K562 (cell line): ENCODE results near the gene IL15RA. TPM values are rescaled to one million over a fixed set of nuclear protein-coding genes. Genes with fewer than 3 reads are reported as not detected.
A peak's percentile ranks its signal among the peaks of the same experiment; 100 is the strongest.

Experiments
- DPF2 ChIP-seq: fragments of 450-650 bp; IDR thresholded peaks from 2 replicates; pipeline ENCODE4 v1.6.1; 2016
- HMG20A ChIP-seq: fragments of 450-650 bp; formaldehyde crosslinking; conservative IDR thresholded peaks from 2 replicates; pipeline ENCODE4 v1.4.0; 2020; ENCODE audit warnings: mild to moderate bottlenecking, mixed read lengths
- JUNB ChIP-seq: fragments of 450-650 bp; formaldehyde crosslinking; conservative IDR thresholded peaks from 2 replicates; pipeline ENCODE4 v1.4.0; 2020; ENCODE audit warnings: mild to moderate bottlenecking
- MAFF ChIP-seq: IDR thresholded peaks from 2 replicates; pipeline ENCODE4 v1.6.1; 2012; ENCODE audit warnings: low read length, improper control_type of control experiment
- SREBF1 ChIP-seq: fragments of 150-350 bp; IDR thresholded peaks from 2 replicates; pipeline ENCODE4 v1.6.1; 2014; ENCODE audit warnings: antibody characterized with exemption, low read depth, low read length, borderline replicate concordance
- STAT5B ChIP-seq: fragments of 250-450 bp; sonication (Bioruptor Pico); IDR thresholded peaks from 2 replicates; pipeline ENCODE4 v1.8.0; 2021; ENCODE audit warnings: mild to moderate bottlenecking, inconsistent platforms
- TCF7 ChIP-seq: sonication (generic); IDR thresholded peaks from 2 replicates; pipeline ENCODE4 v1.6.1; 2016; ENCODE audit warnings: antibody characterized with exemption, borderline replicate concordance
- YY1 ChIP-seq, 3 experiments: IDR thresholded peaks; 2 replicates each; pipeline ENCODE4 v1.6.1; 2011; ENCODE audit warnings: low read length in 2 of 3, mild to moderate bottlenecking in 2 of 3, moderate library complexity in 2 of 3, borderline replicate concordance in 1 of 3, control low read depth in 1 of 3, low read depth in 1 of 3; ENCODE audit not compliant: insufficient read depth in 3 of 3, insufficient replicate concordance in 2 of 3, control insufficient read depth in 1 of 3, insufficient read length in 1 of 3; ENCODE audit errors: extremely low read depth in 1 of 3
- ZNF3 ChIP-seq: fragments of 250-450 bp; sonication (Bioruptor Pico); IDR thresholded peaks from 2 replicates; pipeline ENCODE4 v1.5.0; 2021; ENCODE audit warnings: mild to moderate bottlenecking, moderate library complexity
- ZNF551 ChIP-seq: fragments of 250-450 bp; sonication (Bioruptor Pico); IDR thresholded peaks from 2 replicates; pipeline ENCODE4 v1.5.0; 2021; ENCODE audit warnings: mild to moderate bottlenecking, moderate library complexity
- polyA plus RNA-seq, 8 experiments: library from polyadenylated mRNA; depleted of rRNA in 4 of 8; stranded (reverse) in 5 of 8; unstranded in 3 of 8; fragments of >200 nt; fragmentation: Nextera tagmentation in 2 of 8; fragmentation: Illumina TruSeq in 1 of 8; extraction: Ambion mirVana in 2 of 8; extraction: Trizol in 1 of 8; gene quantifications; 2 replicates each; pipeline versions ENCODE4 v1.2.1 to v1.2.3, GENCODE V29; 2011 to 2014; ENCODE audit warnings: inconsistent platforms in 1 of 8, missing spikeins in 1 of 8
- total RNA-seq, 7 experiments: library from RNA; depleted of rRNA in 6 of 7; stranded (reverse); fragments of >200 nt in 6 of 7; fragmentation: Illumina TruSeq in 2 of 7; extraction: Trizol in 2 of 7; gene quantifications; 2 replicates each; pipeline versions ENCODE4 v1.2.1 to v1.2.3, GENCODE V29; 2011 to 2021; ENCODE audit warnings: low replicate concordance in 1 of 7
- TF ChIP-seq, protein P1 (sequence below), 2 experiments: IDR thresholded peaks; 2 replicates each; pipeline ENCODE4 v1.6.1; 2011; ENCODE audit warnings: borderline replicate concordance in 1 of 2, control low read depth in 1 of 2, low read depth in 1 of 2, low read length in 1 of 2, mild to moderate bottlenecking in 1 of 2, mixed read lengths in 1 of 2, moderate library complexity in 1 of 2; ENCODE audit not compliant: insufficient read depth in 1 of 2, insufficient read length in 1 of 2, poor library complexity in 1 of 2, severe bottlenecking in 1 of 2; ENCODE audit errors: extremely low read depth in 1 of 2
- TF ChIP-seq, protein P2 (sequence below): sonication (generic); formaldehyde crosslinking; IDR thresholded peaks from 2 replicates; pipeline ENCODE4 v1.8.1; 2022; ENCODE audit warnings: missing genetic modification reagents
- TF ChIP-seq, protein P3 (sequence below): fragments of 250-450 bp; sonication (Bioruptor Pico); IDR thresholded peaks from 2 replicates; pipeline ENCODE4 v1.8.0; 2022; ENCODE audit warnings: inconsistent platforms, mild to moderate bottlenecking, moderate library complexity, borderline replicate concordance
- TF ChIP-seq, protein P4 (sequence below), 3 experiments: fragments of 200-800 bp in 1 of 3; fragments of 250-450 bp in 1 of 3; fragments of 450-650 bp in 1 of 3; sonication (Bioruptor Pico) in 1 of 3; sonication (Bioruptor generic) in 1 of 3; formaldehyde crosslinking in 1 of 3; IDR thresholded peaks; 2 replicates each; pipeline versions ENCODE4 v1.6.1 to v1.8.0; 2016 to 2022; ENCODE audit warnings: mild to moderate bottlenecking in 2 of 3, missing genetic modification characterization in 2 of 3, missing compliant biosample characterization in 1 of 3, moderate library complexity in 1 of 3
- TF ChIP-seq, protein P5 (sequence below), 3 experiments: fragments of 200-800 bp in 1 of 3; sonication (Bioruptor generic) in 1 of 3; sonication (generic) in 1 of 3; formaldehyde crosslinking in 1 of 3; IDR thresholded peaks; 2 replicates each; pipeline versions ENCODE4 v1.6.1 to v1.8.0; 2016 to 2022; ENCODE audit warnings: mild to moderate bottlenecking in 2 of 3, missing compliant biosample characterization in 2 of 3, missing genetic modification characterization in 2 of 3, missing genetic modification reagents in 1 of 3

Gene IL15RA
- total and polyA plus RNA-seq, 9 of the 15 experiments (the other 6 are each of a cell fraction or from before 2014, with no cell fraction given) = 1.2 to 11.7 (median 8.0) TPM

DNA sequence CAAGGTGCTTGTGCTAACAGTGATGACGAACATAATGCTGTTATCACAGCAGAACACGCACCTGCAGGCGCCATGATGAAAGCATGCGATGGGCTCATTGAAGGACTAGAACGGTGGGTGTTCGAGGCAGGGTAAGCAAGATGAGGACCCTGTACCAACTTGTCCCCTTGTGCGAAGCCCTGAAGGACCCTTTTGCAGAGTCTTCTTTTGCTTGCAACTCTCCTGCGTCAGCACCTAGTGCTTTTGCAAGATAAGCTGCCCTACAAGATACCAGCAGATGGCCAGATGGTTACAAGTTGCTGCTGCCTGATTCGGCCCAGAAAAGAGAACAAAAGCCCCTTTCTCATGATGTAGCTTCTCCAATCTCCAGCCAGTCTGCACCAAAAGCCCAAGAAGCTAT is 4.2 kb upstream of the IL15RA start (continued):
- TF ChIP-seq, protein P1, sequence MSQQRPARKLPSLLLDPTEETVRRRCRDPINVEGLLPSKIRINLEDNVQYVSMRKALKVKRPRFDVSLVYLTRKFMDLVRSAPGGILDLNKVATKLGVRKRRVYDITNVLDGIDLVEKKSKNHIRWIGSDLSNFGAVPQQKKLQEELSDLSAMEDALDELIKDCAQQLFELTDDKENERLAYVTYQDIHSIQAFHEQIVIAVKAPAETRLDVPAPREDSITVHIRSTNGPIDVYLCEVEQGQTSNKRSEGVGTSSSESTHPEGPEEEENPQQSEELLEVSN (IDR thresholded peaks at IDR 0.05; ENCODE audit: borderline replicate concordance in 1 of 2, extremely low read depth in 1 of 2, insufficient read depth in 1 of 2, insufficient read length in 1 of 2, low read depth in 1 of 2, low read length in 1 of 2, poor library complexity in 1 of 2, severe bottlenecking in 1 of 2) = peak in 1 of 2 experiments; percentile 26
- TF ChIP-seq MAFF (peak; percentile 10; the same call in 1 of the 2 replicates), DPF2 (peak; percentile 80), ZNF551 (CRISPR knock-in tag) (no peak), HMG20A (CRISPR knock-in tag) (no peak), ZNF3 (CRISPR knock-in tag) (no peak), JUNB (CRISPR knock-in tag) (no peak), SREBF1 (no peak), YY1 (IDR thresholded peaks at IDR 0.05; ENCODE audit: borderline replicate concordance in 1 of 3, control insufficient read depth in 1 of 3, extremely low read depth in 1 of 3, insufficient read depth in 3 of 3, insufficient read length in 1 of 3, insufficient replicate concordance in 2 of 3, low read depth in 1 of 3, low read length in 2 of 3) (peak in 1 of 3 experiments; percentile 60), TCF7 (no peak), STAT5B (no peak)
- TF ChIP-seq, protein P2, sequence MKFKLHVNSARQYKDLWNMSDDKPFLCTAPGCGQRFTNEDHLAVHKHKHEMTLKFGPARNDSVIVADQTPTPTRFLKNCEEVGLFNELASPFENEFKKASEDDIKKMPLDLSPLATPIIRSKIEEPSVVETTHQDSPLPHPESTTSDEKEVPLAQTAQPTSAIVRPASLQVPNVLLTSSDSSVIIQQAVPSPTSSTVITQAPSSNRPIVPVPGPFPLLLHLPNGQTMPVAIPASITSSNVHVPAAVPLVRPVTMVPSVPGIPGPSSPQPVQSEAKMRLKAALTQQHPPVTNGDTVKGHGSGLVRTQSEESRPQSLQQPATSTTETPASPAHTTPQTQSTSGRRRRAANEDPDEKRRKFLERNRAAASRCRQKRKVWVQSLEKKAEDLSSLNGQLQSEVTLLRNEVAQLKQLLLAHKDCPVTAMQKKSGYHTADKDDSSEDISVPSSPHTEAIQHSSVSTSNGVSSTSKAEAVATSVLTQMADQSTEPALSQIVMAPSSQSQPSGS (CRISPR knock-in tag) = no peak
- TF ChIP-seq, protein P3, sequence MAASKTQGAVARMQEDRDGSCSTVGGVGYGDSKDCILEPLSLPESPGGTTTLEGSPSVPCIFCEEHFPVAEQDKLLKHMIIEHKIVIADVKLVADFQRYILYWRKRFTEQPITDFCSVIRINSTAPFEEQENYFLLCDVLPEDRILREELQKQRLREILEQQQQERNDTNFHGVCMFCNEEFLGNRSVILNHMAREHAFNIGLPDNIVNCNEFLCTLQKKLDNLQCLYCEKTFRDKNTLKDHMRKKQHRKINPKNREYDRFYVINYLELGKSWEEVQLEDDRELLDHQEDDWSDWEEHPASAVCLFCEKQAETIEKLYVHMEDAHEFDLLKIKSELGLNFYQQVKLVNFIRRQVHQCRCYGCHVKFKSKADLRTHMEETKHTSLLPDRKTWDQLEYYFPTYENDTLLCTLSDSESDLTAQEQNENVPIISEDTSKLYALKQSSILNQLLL (CRISPR knock-in tag) = no peak
- TF ChIP-seq, protein P4, sequence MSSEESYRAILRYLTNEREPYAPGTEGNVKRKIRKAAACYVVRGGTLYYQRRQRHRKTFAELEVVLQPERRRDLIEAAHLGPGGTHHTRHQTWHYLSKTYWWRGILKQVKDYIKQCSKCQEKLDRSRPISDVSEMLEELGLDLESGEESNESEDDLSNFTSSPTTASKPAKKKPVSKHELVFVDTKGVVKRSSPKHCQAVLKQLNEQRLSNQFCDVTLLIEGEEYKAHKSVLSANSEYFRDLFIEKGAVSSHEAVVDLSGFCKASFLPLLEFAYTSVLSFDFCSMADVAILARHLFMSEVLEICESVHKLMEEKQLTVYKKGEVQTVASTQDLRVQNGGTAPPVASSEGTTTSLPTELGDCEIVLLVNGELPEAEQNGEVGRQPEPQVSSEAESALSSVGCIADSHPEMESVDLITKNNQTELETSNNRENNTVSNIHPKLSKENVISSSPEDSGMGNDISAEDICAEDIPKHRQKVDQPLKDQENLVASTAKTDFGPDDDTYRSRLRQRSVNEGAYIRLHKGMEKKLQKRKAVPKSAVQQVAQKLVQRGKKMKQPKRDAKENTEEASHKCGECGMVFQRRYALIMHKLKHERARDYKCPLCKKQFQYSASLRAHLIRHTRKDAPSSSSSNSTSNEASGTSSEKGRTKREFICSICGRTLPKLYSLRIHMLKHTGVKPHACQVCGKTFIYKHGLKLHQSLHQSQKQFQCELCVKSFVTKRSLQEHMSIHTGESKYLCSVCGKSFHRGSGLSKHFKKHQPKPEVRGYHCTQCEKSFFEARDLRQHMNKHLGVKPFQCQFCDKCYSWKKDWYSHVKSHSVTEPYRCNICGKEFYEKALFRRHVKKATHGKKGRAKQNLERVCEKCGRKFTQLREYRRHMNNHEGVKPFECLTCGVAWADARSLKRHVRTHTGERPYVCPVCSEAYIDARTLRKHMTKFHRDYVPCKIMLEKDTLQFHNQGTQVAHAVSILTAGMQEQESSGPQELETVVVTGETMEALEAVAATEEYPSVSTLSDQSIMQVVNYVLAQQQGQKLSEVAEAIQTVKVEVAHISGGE (CRISPR knock-in tag; IDR thresholded peaks at IDR 0.05) = 0 out of 6 replicates have a peak, but pooled peaks of 1 of the 3 experiments have one; percentile 24
- TF ChIP-seq, protein P5, sequence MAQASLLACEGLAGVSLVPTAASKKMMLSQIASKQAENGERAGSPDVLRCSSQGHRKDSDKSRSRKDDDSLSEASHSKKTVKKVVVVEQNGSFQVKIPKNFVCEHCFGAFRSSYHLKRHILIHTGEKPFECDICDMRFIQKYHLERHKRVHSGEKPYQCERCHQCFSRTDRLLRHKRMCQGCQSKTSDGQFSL (CRISPR knock-in tag; IDR thresholded peaks at IDR 0.05) = no peak
- TF ChIP-seq, protein P5 (tag; IDR thresholded peaks at IDR 0.05) = no peak
